ENCODE measurements around the gene PRSS27. TPM values are rescaled to one million over a fixed set of nuclear protein-coding genes. Genes with fewer than 3 reads are reported as not detected.

PRSS27 gene
- total RNA-seq, 1 donor from 2014 or later = 7.7 TPM

GRCh38 chr16:2744711-2745110 is 24.7 kb upstream of the PRSS27 start:
- H3K36me3 Mint-ChIP-seq = no peaks in the 10 kb centered on the region
- no peak for DNase-seq (ENCODE audit: low spot score in 2 of 2, unreplicated experiment in 2 of 2)
- TF ChIP-seq, protein P1, sequence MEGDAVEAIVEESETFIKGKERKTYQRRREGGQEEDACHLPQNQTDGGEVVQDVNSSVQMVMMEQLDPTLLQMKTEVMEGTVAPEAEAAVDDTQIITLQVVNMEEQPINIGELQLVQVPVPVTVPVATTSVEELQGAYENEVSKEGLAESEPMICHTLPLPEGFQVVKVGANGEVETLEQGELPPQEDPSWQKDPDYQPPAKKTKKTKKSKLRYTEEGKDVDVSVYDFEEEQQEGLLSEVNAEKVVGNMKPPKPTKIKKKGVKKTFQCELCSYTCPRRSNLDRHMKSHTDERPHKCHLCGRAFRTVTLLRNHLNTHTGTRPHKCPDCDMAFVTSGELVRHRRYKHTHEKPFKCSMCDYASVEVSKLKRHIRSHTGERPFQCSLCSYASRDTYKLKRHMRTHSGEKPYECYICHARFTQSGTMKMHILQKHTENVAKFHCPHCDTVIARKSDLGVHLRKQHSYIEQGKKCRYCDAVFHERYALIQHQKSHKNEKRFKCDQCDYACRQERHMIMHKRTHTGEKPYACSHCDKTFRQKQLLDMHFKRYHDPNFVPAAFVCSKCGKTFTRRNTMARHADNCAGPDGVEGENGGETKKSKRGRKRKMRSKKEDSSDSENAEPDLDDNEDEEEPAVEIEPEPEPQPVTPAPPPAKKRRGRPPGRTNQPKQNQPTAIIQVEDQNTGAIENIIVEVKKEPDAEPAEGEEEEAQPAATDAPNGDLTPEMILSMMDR (IDR thresholded peaks at IDR 0.05; ENCODE audit: unreplicated experiment) = no peak
- no peaks in the 10 kb centered on the region for H3K27me3 Mint-ChIP-seq (ENCODE audit: low read depth)
- H3K9me3 Mint-ChIP-seq = no peaks in the 10 kb centered on the region
- no peak overlapping the region for H3K27ac Mint-ChIP-seq
- H3K4me3 Mint-ChIP-seq = no peak overlapping the region
- H3K4me1 Mint-ChIP-seq = peaks cover 5% of the 10 kb centered on the region

DNA sequence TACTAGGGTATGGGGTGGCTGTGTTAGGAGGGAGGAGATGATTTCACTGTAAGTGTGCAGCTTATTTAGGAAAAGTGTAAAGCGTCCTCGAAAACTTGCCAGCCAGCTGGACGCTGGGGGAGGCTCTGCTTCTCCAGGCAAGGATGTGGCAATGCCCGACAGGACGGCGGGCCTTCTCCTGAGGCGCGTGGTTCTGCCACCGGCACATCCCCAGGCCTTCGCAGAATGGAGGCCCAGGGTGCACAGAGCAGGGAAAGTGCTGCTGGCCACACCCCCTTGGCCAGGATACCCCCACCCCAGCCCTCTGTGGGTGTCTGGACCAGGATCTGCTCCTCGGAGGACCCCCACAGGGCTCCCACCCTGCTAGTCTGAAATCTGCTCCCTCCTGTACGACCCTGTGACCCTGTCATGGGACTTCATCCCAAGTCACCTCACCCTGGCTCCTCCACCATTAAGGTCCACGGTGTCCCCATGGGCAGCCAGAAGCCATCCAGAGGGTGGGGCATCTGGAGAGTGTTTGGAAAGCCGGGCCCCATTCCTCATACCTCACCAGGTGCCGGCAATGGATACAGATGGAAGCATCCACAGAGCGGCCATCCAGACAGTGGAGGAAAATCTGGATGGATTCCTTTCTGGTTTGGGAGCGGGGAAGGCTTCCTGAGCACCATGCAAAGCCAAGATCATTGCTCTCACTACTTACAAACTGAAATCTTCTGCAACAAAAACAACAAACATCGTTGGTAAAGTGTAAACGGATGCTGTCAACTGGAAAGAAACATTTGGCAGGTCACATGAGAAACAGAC is 23.2 kb upstream of the PRSS27 start:
- H3K27me3 Mint-ChIP-seq (ENCODE audit: low read depth) = no peaks in the 10 kb centered on the region
- no peaks in the 10 kb centered on the region for H3K36me3 Mint-ChIP-seq
- no peaks in the 10 kb centered on the region for H3K9me3 Mint-ChIP-seq

DNA sequence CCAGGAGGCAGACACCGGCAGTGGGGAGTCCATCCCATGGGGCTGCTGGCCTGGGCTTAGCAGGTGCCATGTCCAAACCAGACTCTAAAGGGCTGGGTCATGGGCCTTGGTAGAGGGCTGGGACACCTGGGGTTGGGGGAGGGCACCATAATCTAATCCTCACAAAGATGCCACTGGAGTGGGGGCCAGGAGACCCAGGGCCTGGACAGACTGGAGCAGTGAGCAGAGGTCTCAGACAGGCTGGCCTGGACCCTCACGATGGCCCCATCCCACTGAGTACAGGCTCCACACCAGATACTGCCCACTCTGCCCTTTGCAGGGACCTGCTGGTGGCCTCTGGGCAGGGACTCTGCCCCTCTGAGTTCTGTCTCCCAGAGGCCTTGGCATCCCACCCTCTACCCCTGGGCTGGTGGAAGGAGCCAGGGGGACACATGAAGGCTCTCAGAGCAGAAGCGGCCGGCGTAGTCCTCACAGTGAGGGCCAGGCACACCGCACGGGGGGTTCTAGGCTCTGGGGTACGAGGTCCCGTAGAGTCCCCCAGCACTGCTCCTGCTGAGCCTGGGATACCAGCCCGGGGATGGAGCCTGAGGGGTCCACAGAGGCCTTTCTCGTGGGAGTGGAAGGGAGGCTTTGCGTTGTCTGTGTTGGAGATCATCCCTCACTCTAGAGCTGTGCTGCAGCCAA is 22.4 kb upstream of the PRSS27 start:
- Mint-ChIP-seq H3K36me3 (no peaks in the 10 kb centered on the region), H3K27me3 (ENCODE audit: low read depth) (no peaks in the 10 kb centered on the region), H3K4me3 (no peak overlapping the region), H3K4me1 (peaks cover 13% of the 10 kb centered on the region), H3K27ac (no peak overlapping the region), H3K9me3 (no peaks in the 10 kb centered on the region)
- TF ChIP-seq, protein P1 (IDR thresholded peaks at IDR 0.05; ENCODE audit: unreplicated experiment) = no peak
- DNase-seq (ENCODE audit: low spot score in 2 of 2, unreplicated experiment in 2 of 2) = no peak

More for the DNA sequence above, 23.2 kb upstream of the PRSS27 start:
- Mint-ChIP-seq H3K27ac (no peak overlapping the region), H3K4me1 (peaks cover 13% of the 10 kb centered on the region), H3K4me3 (no peak overlapping the region)
- TF ChIP-seq, protein P1 (IDR thresholded peaks at IDR 0.05; ENCODE audit: unreplicated experiment) = no peak
- DNase-seq (ENCODE audit: low spot score in 2 of 2, unreplicated experiment in 2 of 2) = no peak

- Mint-ChIP-seq H3K27ac (no peak overlapping the region), H3K36me3 (no peaks in the 10 kb centered on the region), H3K27me3 (ENCODE audit: low read depth) (no peaks in the 10 kb centered on the region), H3K4me3 (no peak overlapping the region), H3K9me3 (no peaks in the 10 kb centered on the region), H3K4me1 (peaks cover 13% of the 10 kb centered on the region)
- no peak for DNase-seq (ENCODE audit: low spot score in 2 of 2, unreplicated experiment in 2 of 2)
- TF ChIP-seq, protein P1 (IDR thresholded peaks at IDR 0.05; ENCODE audit: unreplicated experiment) = no peak
Observed at GRCh38 chr16:2741168-2741567, 21.1 kb upstream of the PRSS27 start.

- Mint-ChIP-seq H3K9me3 (no peaks in the 10 kb centered on the region), H3K27me3 (ENCODE audit: low read depth) (no peaks in the 10 kb centered on the region), H3K4me3 (no peak overlapping the region), H3K27ac (no peak overlapping the region), H3K4me1 (peaks cover 13% of the 10 kb centered on the region), H3K36me3 (no peaks in the 10 kb centered on the region)
- no peak for DNase-seq (ENCODE audit: low spot score in 2 of 2, unreplicated experiment in 2 of 2)
- TF ChIP-seq, protein P1 (IDR thresholded peaks at IDR 0.05; ENCODE audit: unreplicated experiment) = no peak
Observed at GRCh38 chr16:2740476-2740875, 20.5 kb upstream of the PRSS27 start.
